ENCODE data around the gene PEX14. TPM values are rescaled to one million over a fixed set of nuclear protein-coding genes. Genes with fewer than 3 reads are reported as not detected.

The PEX14 gene
- total and polyA plus RNA-seq, 9 of the 15 experiments (the other 6 are each of a cell fraction or from before 2014, with no cell fraction given), result 2.6 to 45.7 (median 22.7) TPM

GRCh38 chr1:10613861-10614260, 139.1 kb downstream of the PEX14 start (continued):
- TF ChIP-seq FOXO4 (CRISPR knock-in tag; IDR thresholded peaks at IDR 0.05) (no peak), ZNF609 (CRISPR knock-in tag; IDR thresholded peaks at IDR 0.05; ENCODE audit: borderline replicate concordance) (no peak), RAD51 (IDR thresholded peaks at IDR 0.05; ENCODE audit: borderline replicate concordance, low read depth) (no peak)
